Hematopoietic multipotent progenitor cell treated with erythropoietin and hydrocortisone succinate and interleukin-3 and kit ligand, for 8 days (in vitro differentiated cells): ENCODE results near the gene RGS9.
"Not testable (repeated sequence)": the region's sequence is repeated elsewhere in the genome, so short reads cannot be mapped to it uniquely, and the experiment has no call there.

Experiments used
- DNase-seq: peaks from one replicate; pipeline ENCODE4 v3.0.0-alpha.2; 2015

Gene RGS9

DNA sequence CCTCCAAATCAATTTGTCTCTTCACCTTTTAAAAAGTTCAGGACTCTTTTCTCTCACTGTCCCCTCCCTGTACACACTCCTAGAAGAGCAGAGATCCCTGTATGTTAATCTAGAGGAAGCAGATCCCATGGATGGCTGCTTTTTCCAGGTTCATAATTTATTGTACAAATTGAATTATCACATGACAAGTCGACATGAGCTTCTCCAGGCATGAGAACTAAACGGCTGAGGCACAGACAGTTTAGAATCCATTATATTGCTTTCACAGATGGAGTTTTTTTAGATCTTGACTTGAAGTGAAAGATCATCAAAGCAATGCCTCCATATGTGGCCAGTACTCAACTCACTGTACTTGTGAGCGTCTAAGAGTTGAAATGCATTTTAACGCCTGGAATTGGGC, 47.9 kb downstream of the RGS9 start:
- no peak for DNase-seq

DNA sequence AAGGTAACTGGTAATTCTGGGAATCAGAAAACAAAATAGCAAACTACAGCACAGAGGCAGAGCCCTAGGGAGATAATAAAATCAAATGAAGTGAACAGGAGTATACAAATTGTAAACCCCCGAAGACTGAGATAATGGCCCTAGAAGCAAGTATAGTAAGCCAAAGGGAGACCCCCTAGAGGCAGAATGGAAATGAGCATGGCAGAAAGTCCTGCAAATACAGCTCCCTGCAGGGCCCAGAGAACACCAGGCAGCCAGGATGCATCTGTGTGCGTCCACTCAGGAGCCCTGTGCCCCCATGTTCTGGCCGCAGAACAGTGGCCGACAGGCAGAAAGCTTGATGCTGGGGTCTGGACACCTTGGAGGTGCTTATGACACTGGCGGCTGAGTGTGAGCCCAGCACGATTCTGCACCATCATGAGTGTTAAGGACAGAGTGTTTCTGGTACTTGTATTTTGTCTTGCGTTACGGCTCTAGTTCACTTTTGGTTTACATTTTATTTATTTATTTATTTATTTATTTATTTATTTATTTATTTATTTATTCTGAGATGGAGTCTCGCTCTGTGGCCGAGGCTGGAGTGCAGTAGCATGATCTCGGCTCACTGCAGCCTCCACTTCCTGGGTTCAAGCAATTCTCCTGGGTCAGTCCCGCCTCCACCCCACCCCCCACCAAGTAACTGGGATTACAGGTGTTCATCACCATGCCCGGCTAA, 48.7 kb downstream of the RGS9 start:
- DNase-seq: no peak

DNA sequence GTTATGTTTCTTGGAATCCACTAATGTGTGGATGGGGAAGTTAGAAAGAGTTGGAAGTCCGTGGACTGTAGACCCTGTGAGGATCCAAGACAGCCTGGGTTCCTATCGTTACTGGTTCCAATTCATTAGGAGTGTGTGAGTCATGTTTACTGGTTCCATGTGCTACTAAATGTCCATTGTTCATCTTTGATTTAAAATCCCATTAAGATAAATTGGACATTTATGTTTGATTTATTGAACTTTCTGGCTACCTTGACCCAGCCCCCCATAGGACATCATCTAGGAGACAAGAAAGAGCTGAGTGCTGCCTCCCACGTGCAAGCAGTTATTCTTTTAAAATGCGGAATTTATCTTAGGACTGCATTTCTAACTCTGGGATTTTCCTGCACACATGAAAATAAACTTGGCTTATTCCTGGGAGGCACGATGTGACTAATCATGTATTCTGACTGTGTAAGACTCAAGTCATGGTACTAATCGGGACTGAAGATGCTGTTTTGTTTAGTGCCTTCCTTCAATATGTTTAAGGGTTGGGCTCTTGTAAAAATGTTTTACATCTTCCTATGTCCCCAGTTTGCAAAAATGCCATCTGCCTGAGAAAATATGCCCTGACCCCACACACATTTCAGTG, 53.4 kb downstream of the RGS9 start:
- DNase-seq: no peak

DNA sequence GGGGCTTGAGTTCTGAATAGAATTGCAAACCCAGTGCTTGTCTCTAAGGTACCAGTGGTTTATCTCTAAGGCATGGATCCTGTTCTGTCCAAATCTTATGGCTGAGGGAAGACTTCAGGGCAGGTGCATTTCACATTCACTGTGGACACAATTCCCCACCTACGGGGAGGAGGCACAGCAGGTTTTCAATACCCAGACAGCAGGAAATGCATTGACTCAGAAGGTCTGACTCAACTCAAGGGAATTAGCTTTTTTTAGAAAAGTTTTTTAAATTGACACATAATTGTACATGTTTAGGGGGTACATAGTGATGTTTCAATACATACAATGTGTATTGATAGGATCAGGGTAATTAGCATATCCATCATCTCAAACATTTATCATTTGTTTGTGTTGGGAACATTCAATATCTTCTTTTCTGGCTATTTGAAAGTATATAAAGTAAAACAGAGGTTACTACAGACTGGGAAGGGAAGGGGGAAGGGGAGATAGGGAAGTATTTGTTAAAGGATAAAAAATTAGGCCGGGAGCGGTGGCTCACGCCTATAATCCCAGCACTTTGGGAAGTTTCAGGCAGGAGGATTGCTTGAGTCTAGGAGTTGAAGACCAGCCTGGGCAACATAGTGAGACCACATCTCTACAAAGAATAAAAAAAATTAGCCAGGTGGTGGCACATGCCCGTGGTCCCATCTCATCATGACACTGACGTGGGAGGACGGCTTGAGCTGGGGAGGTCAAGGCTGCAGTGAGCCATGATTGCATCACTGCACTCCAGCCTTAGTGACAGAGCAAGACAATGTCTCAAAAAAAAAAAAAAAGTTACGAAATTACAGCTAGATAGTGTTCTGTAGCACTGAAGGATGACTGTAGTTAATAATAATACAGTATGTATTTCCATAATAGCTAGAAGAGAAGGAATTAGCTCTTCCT, 54.9 kb downstream of the RGS9 start:
- DNase-seq: no peak

DNA sequence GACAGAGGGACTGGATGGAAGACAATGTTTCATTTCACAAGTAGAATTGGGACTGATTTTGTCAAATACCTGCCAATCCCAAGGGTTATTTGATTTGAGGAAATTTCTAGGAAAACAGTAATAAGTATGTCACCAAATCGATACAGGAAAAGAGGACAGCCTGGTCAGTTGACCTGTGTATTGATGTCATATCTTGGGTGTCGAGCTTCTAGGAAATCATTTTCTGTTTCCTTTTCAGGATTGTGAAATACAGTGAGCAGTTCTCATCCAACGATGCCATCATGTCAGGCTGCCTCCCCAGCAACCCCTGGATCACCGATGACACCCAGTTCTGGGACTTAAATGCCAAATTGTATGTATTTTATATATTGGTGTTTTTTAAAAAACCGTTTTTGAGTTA, 56.1 kb downstream of the RGS9 start:
- no peak for DNase-seq

DNA sequence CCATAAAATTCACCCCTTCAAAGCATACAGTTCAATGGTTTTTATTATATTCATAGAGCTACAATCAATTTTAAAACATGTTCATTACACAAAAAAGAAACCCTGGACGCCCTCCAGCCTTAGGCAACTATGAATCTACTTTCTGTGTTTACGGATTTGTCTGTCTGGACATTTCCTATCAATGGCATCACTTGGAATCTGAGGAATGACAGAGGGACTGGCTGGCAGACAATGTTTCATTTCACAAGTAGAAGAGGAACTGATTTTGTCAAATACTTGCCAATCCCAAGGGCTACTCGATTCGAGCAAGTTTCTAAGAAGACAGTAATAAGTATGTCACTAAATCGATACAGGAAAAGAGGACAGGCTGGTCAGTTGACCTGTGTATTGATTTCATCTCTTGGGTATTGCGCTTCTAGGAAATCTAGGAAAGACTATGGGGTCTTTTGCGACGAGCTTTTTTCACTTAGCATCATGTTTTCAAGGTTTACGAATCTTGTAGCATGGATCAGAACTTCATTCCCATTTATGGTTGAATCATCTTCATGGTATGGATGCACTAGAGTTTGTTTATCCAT, 56.6 kb downstream of the RGS9 start:
- DNase-seq: no peak

DNA sequence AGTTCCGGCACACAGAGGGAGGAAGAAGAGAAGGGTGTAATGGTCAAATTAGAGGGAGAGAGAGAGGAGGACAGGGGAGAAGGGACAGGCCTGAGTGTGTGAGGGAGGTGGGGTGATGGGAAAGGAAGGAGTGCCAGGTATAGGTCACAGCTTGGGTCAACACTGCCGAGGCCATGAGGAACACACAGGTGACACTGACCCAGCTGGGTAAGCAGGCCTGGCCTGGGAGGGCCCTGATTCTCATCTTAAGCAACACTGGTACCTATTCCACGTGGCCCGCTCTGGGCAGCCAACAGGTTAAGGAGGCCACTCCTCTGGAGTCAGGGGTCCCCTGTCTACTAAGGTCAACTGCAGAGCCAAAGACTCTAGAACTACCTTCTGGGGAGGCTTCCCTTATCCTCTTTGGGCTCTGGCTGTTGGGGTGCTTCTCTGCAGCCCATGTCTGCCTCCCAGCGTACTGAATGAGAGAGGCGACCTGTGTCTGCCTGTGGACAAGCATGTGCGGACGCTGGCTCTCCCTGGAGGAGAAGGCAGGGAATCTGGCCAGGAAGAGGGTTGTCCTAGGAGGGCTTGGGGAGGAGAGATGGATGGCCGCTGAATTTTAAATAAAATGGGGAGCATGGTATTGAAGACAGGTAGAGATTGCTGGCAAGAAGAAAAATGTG, 57.6 kb downstream of the RGS9 start:
- DNase-seq: no peak

DNA sequence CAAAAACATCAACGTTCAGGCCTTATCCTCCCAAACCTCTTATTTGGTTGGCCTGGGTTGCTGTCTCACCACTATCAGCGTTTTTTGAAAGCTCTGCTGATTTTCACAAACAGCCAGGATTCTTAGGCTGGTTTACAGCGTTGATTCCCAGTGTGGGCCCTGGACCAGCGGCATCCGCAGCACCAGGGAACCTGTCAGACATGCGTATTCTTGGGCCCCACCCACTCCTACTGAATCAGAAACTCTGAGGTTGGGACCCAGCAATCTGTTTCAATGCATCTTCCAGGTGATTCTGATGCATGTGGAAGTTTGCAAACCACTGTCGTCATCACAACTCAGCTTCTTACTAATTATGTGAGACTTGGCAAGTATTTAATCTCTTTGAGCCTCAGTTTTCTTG, 58.5 kb downstream of the RGS9 start:
- DNase-seq: no peak

DNA sequence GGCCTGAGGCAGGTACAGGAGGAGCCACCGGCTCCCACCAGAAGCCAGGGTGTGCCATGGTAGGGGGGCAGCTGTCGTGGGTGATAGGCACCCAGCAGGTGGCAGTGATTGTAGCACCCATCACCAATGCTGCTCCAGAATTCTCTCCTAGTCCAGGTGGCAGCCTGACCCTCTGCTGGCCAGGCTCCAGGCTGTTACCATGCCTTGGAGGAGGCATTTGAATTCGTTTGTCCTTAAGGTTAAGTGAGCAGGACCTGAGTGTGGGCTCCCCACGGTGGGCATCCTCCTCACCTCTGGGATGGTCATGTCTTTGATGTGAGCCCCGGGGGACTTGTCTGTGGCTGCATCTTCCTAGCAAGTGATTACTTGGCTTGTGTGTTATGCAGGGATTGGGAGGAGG, 59.4 kb downstream of the RGS9 start:
- no peak for DNase-seq

DNA sequence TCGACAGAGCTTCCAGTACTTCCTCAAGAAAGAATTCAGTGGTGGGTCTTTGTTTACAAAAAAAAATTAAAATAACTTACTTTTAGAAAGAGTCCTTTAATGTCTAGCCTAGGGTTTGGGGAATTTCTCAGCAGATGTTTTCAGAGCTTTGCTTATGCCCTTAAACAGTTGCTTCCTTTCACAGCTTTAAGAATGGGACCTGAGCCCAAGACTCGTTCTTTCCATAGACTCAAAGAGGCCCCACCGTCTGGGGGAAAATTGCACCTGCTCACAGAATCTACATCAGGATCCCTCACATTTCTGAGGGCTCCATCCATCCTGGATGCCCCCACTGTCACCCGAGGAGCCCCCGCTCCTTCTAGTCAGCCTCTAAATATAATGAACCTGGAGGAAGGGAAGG, 60.0 kb downstream of the RGS9 start:
- DNase-seq: no peak

DNA sequence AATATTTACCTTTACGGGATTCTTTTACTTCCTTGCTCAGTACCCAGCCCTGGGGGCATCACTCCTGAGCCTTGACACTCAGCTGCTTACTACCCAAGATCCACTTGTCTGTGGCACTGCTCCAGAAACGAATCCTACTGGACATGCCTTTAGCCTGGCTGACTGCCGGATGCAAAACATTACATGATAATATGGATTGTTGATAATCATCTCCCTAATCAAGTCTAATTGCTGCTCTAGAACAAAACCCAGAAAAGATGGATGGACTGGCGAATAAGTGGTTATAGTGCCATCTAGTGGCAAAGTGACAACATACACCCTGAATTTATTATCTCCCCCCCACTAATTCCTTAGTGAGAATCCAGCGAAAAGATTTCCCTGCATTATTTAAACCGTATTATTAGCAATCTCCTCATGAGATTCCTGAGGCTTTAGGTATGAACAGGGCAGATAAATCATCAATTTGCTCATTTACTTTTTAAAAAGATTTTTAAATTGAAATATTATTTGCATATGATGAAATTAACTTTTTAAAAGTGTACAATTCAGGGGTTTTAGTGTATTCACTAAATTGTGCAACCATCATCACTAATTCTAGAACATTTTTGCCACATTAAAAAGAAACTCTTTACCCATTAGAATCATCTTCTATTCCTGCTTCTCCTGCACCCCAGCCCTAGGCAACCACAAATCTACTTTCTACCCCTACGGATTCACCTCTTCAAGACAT, 61.6 kb downstream of the RGS9 start:
- peak; percentile 79 for DNase-seq

DNA sequence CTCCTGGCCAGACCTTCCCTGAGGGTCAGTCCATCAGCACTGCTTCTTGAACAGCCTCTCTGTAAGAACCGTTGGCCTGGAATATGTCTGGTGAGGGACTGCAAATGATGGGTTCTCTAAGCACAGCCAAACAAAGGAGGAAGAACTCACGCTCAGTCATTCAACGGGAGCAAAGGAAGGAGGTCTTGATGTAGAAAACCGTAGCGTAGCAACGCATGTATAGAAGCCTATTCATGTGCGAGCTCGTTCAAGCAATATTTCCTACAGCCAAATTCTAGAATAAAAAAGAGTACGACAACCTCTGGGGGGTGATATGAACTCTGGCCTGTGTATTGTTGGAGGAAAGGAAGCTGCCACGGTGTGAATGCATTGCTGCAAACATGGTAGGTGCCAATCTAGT, 64.2 kb downstream of the RGS9 start:
- DNase-seq: no peak

DNA sequence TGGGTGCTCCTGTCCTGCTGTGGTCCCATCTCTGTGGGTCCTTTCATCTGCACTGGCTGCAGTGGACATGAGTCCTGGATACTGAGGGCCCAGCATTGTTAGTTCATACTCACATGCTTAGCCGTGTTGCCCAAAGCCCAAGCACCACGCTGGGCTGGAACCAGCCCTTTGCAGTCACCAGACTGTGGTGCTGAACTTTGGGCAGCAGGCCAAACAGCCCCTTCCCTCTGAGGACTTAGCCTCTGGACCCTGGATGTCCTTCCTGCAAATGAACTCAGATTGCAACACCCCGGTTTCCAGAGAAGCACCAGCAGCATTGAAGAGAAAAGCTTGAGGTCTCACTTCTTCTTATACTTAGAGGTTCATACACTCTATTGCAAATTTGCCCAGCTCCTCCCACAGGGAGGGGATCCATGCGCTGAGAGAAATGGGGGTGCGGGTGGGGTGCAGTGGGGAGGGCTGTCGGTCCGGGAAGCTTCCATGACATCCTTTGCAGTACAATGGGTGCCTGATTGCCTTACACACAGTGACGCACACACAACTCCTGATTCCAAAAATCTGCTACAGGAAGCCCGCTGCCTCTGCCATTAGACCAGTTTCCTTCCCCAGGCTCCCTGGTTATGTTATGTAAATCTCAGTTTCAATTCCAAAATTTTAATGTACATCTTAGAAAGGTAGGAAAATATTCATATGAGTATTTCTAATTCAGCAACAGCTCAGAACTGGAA, 65.8 kb downstream of the RGS9 start:
- no peak for DNase-seq

DNA sequence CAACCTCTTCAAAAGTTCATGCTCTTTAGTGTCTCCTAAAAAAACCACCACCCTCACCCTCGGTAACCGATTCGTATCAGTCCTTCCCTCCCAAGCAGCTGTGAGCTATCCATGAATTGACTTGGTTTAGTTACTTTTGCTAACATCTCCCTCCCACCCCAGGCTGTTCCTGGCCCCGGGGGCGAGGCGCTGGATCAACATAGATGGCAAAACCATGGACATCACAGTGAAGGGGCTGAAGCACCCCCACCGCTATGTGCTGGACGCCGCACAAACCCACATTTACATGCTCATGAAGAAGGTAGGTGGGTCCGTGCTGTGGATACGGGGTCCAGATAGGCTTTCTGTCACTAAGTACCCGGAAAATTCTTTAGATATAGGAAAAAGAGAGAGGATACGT, 66.8 kb downstream of the RGS9 start:
- DNase-seq: no peak

DNA sequence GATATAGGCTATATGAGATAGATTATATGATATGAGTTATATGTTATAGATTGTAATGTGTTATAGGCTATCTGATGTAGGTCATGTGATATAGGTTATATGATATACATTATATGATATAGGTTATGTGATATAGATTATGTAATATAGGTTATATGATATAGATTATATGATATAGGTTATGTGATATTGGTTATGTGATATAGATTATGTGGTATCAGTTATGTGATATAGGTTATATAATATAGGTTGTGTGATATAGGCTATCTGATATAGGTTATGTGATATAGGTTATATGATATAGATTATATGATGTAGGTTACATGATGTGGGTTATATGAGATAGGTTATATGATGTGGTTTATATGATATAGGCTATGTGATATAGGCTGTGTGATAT, 68.5 kb downstream of the RGS9 start:
- no peak for DNase-seq

DNA sequence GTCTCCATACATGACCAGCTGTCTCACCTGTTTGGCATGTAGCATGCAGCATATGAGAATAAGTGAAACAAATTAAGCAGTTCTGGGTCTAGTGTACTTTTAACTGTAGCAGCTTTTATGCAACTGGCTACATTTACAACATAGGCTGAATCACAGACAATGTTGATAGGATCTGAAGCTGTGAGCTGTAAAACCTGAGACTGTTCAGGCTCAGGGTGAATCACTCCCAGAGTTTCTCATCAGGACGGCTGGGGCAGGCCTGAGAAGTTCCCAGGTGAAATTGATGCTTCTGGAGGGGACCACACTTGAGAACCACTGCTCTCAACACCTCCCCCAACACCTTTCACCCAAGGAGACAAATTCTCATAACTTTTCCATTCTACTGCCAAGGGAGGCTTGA, 70.3 kb downstream of the RGS9 start:
- not testable (repeated sequence) for DNase-seq

DNA sequence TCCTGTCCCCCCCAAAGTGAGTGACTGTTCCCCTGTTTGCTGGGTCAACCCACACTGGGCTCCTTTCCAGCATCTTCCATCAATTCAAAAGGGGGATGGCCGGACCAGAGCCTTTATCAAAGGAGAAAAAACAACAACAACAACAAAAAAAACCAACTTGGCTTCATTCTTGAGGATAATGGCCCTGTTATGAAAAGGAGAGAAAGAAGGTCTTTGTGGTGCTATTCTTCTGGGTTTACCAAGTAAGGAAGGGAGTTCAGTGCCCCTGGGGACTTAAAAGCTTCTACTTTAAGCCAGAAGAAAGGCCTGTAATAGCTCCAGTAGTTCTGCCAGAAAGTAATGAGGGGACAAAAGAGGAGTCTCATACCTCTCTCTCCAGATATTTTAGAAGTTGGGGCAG, 71.5 kb downstream of the RGS9 start:
- no peak for DNase-seq

DNA sequence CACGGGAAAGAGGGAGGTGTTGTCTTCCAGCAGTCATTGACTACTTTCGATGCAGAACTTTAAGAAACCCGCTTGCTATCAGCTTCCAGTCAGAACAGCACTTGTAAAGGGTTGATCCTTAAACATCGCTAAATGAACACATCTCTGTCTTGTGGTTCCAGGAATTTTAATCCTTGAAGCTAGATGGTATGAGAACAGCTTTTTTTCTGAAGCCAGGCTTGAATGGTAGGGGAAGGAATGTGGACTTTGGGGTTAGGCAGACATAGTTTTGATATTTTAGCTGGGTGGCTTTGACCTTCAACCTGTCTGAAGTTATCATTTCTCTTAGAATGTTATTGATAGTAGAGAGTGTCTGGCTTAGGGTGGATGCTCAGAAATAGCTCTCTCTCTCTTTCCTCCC, 81.1 kb downstream of the RGS9 start:
- DNase-seq: no peak

DNA sequence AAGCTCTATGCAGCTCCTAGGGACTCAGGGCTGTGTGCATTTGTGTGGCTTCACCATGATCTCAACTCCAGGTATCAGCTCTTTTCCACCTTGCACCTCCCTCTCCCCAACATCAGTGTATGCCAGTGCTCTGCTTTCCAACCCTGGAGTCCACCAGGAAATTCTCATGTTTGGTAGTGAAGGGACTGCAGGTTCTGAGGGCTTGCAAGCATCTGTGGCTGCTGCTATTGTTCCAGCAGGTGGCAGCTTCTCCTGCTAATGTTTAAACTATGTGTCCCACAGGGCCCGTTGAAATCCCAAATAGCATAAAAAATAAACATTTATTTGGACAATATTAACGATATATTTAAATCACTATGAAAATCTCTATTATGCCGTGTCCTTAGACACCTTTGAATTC, 82.0 kb downstream of the RGS9 start:
- DNase-seq: no peak

DNA sequence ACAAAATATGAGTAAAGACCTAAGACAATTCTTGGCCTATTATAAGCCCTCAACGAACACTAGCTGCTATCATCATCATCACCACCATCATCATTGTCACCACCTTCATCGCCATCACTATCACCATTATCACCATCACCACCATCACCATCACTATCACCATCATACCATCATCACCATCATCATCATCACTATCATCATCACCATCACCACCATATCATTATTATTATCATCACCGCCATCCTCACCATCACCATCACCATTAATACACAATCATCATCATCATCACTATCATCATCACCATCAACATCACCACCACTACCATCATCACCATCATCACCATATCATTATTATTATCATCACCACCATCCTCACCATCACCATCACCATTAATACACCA, 82.5 kb downstream of the RGS9 start:
- DNase-seq: no peak

DNA sequence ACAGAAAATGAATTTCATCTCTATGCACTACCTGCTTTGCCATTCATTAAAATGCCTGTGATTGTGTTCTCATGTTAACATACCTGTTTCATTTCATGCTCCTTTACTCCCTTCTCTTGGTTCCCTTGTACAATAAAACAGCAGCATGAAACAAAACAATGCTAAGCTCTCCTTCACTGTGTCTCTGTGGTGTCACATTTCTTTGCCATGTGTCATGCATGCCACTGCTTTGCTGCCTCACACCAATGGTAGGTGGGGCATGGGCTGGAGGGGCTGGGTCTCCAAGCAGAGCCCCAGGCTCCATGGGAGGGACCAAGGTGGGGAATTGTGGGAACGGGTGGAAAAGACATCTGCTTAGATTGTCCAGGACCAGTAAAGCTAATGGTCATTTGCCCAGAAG, 83.6 kb downstream of the RGS9 start:
- no peak for DNase-seq
